Bronchial epithelial cell (primary cell): ENCODE results near the gene TASP1. TPM values are rescaled to one million over a fixed set of nuclear protein-coding genes. Genes with fewer than 3 reads are reported as not detected.

Experiments used
- DNase-seq: peaks from one replicate; pipeline ENCODE4 v3.0.0-alpha.2; 2010; ENCODE audit warnings: low read depth
- FAIRE-seq: peaks from 2 replicates; lab custom pipeline; 2011; peaks lifted over from hg19 to GRCh38; lab: Jason Lieb, UNC
- H3K27me3 ChIP-seq: 2 replicates; pipeline ENCODE4 v1.5.1; 2011; ENCODE audit warnings: low read length; ENCODE audit not compliant: control insufficient read depth, insufficient read depth
- H3K36me3 ChIP-seq: 2 replicates; pipeline ENCODE4 v1.5.1; 2011; ENCODE audit warnings: low read length; ENCODE audit not compliant: control insufficient read depth, insufficient read depth
- H3K4me3 ChIP-seq: 2 replicates; pipeline ENCODE4 v1.5.1; 2011; ENCODE audit warnings: mild to moderate bottlenecking, low read depth, low read length, control low read depth
- CTCF ChIP-seq: IDR thresholded peaks from 2 replicates; pipeline ENCODE4 v1.5.1; 2011; ENCODE audit warnings: mild to moderate bottlenecking, moderate library complexity, low read length, control low read depth, inconsistent platforms; ENCODE audit not compliant: insufficient read depth, severe bottlenecking
- total RNA-seq: library from RNA; depleted of rRNA; stranded (reverse); fragments of >200 nt; gene quantifications from 2 replicates; pipeline ENCODE4 v1.2.1, GENCODE V29; 2014

TASP1 gene
- total RNA-seq, 1 donor from 2014 or later: 18.7 TPM

DNA sequence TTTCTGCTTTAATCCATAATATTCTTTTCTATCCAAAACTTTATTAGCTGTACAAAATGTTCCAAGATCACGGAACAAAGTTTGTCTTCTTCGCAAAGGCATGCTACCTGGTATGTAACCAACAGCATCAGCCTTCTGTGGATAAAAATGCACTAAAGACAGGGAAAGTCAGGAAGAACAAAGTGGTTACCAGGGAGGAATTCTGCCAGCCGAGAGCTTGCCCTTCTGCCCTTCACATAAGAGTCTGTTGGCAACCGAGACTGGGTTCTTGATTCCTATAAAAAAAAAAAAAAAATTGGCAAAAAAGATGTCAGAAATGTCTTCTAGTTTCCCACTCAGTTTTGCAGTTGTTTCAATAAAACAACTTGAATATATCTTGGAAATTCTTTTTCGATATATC is 58.0 kb downstream of the TASP1 start:
- Histone ChIP-seq H3K27me3 (no peaks in the 10 kb centered on the region), H3K36me3 (peaks cover 1% of the 10 kb centered on the region), H3K4me3 (no peak overlapping the region)
- no peak for FAIRE-seq
- no peak for DNase-seq
- no peak for TF ChIP-seq CTCF

DNA sequence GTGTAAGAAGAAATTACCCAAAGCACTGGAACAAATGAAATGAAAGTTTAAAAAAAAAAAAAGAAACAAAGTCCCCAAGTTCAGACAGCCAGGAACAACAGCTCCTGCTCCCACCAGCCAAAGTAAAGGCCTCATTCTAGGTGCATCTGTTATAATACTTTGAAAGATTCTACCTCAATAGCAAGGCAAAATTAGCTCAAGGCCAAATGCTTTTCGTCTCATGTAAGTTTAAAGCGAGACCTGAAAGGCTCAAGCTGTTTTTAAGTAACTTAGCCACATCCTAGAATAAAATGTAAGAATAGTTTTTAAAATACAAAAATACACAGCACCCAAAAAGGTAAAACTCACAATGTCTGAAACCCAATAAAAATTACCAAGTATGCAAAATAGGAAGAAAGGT is 64.7 kb downstream of the TASP1 start:
- Histone ChIP-seq H3K36me3 (peaks cover 1% of the 10 kb centered on the region), H3K27me3 (no peaks in the 10 kb centered on the region), H3K4me3 (no peak overlapping the region)
- no peak for TF ChIP-seq CTCF
- FAIRE-seq: no peak
- no peak for DNase-seq

DNA sequence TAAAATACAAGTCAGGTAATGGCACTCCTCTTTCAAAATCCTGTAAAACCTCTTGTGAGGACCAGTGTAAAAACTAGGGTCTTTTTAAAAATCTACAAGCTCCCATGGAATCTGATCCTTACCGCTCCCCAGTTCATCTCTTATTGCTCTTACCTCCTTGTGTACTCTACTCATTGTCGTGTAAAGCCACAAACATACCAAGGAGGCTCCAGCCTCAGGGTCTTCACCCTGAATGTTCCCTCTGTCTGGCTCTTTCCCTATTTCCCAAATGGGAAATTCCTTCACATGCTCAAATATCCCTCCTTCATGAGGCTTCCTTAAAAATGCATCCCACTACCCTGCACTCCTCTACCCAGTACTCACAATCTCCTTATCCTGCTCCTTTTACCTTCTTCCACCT is 67.1 kb downstream of the TASP1 start:
- no peak for FAIRE-seq

GRCh38 chr20:13567663-13568062 is 71.1 kb downstream of the TASP1 start:
- DNase-seq (no peak), FAIRE-seq (no peak)
- H3K27me3 ChIP-seq: no peaks in the 10 kb centered on the region
- H3K36me3 ChIP-seq: no peaks in the 10 kb centered on the region
- TF ChIP-seq CTCF: no peak
- H3K4me3 ChIP-seq: no peak overlapping the region

More for the DNA sequence above, 67.1 kb downstream of the TASP1 start:
- Histone ChIP-seq H3K4me3 (no peak overlapping the region), H3K27me3 (no peaks in the 10 kb centered on the region), H3K36me3 (no peaks in the 10 kb centered on the region)
- no peak for DNase-seq
- no peak for TF ChIP-seq CTCF

GRCh38 chr20:13563854-13564253 is 74.9 kb downstream of the TASP1 start:
- H3K27me3 ChIP-seq: no peaks in the 10 kb centered on the region
- no peak for FAIRE-seq

More at GRCh38 chr20:13563854-13564253, 74.9 kb downstream of the TASP1 start:
- Histone ChIP-seq H3K4me3 (no peak overlapping the region), H3K36me3 (no peaks in the 10 kb centered on the region)
- DNase-seq: no peak
- TF ChIP-seq CTCF: no peak
